ENCODE measurements around the gene TGFBR3. TPM values are rescaled to one million over a fixed set of nuclear protein-coding genes. Genes with fewer than 3 reads are reported as not detected.

The TGFBR3 gene
- total and polyA plus RNA-seq, 2 of the 13 experiments (the other 11 are each of a cell fraction or from before 2014, with no cell fraction given), result 76.5 to 195 TPM

DNA sequence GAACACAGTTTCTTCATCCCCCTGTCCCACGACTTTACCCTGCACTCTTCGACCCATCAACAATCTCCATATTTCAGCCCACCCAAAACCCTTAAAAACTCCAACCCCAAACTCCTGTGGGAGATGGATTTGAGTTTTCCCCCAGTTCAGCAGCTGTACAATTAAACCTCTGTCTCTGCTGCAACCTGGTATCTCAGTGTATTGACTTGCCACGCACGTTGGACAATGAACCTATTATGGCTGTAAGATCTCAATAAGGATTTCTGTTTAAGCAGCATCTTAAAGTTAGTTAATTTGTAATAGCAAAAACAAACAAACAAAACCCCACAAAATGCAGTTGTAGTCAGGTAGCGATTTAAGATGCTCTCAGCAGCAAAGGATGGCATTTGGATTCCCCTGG lies 119.1 kb downstream of the TGFBR3 start (continued):
- no peak for TF ChIP-seq FOXP1 (IDR thresholded peaks at IDR 0.05)
- 0 out of 2 replicates have a peak, but pooled peaks have one; percentile 25 for TF ChIP-seq FOXP1 (CRISPR knock-in tag; IDR thresholded peaks at IDR 0.05)
- TF ChIP-seq DR1 (CRISPR knock-in tag; IDR thresholded peaks at IDR 0.05), result no peak
- peak; percentile 68; the same call in 1 of the 2 replicates for TF ChIP-seq IRF2 (CRISPR knock-in tag; IDR thresholded peaks at IDR 0.05)
- no peak for TF ChIP-seq SNAI1 (CRISPR knock-in tag; IDR thresholded peaks at IDR 0.05; ENCODE audit: borderline replicate concordance)
- TF ChIP-seq SRF (IDR thresholded peaks at IDR 0.05; ENCODE audit: low read depth, low read length), result no peak
- TF ChIP-seq, protein P1, sequence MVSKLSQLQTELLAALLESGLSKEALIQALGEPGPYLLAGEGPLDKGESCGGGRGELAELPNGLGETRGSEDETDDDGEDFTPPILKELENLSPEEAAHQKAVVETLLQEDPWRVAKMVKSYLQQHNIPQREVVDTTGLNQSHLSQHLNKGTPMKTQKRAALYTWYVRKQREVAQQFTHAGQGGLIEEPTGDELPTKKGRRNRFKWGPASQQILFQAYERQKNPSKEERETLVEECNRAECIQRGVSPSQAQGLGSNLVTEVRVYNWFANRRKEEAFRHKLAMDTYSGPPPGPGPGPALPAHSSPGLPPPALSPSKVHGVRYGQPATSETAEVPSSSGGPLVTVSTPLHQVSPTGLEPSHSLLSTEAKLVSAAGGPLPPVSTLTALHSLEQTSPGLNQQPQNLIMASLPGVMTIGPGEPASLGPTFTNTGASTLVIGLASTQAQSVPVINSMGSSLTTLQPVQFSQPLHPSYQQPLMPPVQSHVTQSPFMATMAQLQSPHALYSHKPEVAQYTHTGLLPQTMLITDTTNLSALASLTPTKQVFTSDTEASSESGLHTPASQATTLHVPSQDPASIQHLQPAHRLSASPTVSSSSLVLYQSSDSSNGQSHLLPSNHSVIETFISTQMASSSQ (IDR thresholded peaks at IDR 0.05; ENCODE audit: low read depth), result peak; percentile 79
- TF ChIP-seq, protein P1 (CRISPR knock-in tag; IDR thresholded peaks at IDR 0.05; ENCODE audit: borderline replicate concordance), result peak; percentile 50; the same call in 1 of the 2 replicates
- peak; percentile 9 for TF ChIP-seq ASH2L (IDR thresholded peaks at IDR 0.05; ENCODE audit: insufficient read length, low read depth, low read length)
- TF ChIP-seq ISL2 (CRISPR knock-in tag; IDR thresholded peaks at IDR 0.05), result peak; percentile 57; the same call in 1 of the 2 replicates
- TF ChIP-seq GABPB1 (CRISPR knock-in tag; IDR thresholded peaks at IDR 0.05), result no peak
- TF ChIP-seq PHF21A (CRISPR knock-in tag; IDR thresholded peaks at IDR 0.05), result peak; percentile 49; the same call in 1 of the 2 replicates
- no peak for TF ChIP-seq FOXA1 (IDR thresholded peaks at IDR 0.05)
- 0 out of 2 replicates have a peak, but pooled peaks have one; percentile 29 for TF ChIP-seq FOXA1 (CRISPR knock-in tag; IDR thresholded peaks at IDR 0.05)
- 0 out of 2 replicates have a peak, but pooled peaks have one; percentile 4 for TF ChIP-seq CEBPG (CRISPR knock-in tag; IDR thresholded peaks at IDR 0.05)
- TF ChIP-seq HDAC2 (CRISPR knock-in tag; IDR thresholded peaks at IDR 0.05), result peak; percentile 28; the same call in 1 of the 2 replicates
- 0 out of 2 replicates have a peak, but pooled peaks have one; percentile 22 for TF ChIP-seq KLF6 (CRISPR knock-in tag; IDR thresholded peaks at IDR 0.05)
- peak; percentile 57; the same call in 1 of the 2 replicates for TF ChIP-seq NCOA2 (CRISPR knock-in tag; IDR thresholded peaks at IDR 0.05)
- no peak for TF ChIP-seq HOXA3 (CRISPR knock-in tag; IDR thresholded peaks at IDR 0.05)
- TF ChIP-seq TARDBP (CRISPR knock-in tag; IDR thresholded peaks at IDR 0.05), result peak; percentile 41; the same call in 1 of the 2 replicates
- peak; percentile 17; the same call in 1 of the 2 replicates for TF ChIP-seq RXRB (CRISPR knock-in tag; IDR thresholded peaks at IDR 0.05; ENCODE audit: borderline replicate concordance)
- no peak for TF ChIP-seq SALL2 (CRISPR knock-in tag; IDR thresholded peaks at IDR 0.05)
- peak; percentile 73; the same call in 1 of the 2 replicates for TF ChIP-seq SOX5 (CRISPR knock-in tag; IDR thresholded peaks at IDR 0.05; ENCODE audit: borderline replicate concordance)
- TF ChIP-seq, protein P2, sequence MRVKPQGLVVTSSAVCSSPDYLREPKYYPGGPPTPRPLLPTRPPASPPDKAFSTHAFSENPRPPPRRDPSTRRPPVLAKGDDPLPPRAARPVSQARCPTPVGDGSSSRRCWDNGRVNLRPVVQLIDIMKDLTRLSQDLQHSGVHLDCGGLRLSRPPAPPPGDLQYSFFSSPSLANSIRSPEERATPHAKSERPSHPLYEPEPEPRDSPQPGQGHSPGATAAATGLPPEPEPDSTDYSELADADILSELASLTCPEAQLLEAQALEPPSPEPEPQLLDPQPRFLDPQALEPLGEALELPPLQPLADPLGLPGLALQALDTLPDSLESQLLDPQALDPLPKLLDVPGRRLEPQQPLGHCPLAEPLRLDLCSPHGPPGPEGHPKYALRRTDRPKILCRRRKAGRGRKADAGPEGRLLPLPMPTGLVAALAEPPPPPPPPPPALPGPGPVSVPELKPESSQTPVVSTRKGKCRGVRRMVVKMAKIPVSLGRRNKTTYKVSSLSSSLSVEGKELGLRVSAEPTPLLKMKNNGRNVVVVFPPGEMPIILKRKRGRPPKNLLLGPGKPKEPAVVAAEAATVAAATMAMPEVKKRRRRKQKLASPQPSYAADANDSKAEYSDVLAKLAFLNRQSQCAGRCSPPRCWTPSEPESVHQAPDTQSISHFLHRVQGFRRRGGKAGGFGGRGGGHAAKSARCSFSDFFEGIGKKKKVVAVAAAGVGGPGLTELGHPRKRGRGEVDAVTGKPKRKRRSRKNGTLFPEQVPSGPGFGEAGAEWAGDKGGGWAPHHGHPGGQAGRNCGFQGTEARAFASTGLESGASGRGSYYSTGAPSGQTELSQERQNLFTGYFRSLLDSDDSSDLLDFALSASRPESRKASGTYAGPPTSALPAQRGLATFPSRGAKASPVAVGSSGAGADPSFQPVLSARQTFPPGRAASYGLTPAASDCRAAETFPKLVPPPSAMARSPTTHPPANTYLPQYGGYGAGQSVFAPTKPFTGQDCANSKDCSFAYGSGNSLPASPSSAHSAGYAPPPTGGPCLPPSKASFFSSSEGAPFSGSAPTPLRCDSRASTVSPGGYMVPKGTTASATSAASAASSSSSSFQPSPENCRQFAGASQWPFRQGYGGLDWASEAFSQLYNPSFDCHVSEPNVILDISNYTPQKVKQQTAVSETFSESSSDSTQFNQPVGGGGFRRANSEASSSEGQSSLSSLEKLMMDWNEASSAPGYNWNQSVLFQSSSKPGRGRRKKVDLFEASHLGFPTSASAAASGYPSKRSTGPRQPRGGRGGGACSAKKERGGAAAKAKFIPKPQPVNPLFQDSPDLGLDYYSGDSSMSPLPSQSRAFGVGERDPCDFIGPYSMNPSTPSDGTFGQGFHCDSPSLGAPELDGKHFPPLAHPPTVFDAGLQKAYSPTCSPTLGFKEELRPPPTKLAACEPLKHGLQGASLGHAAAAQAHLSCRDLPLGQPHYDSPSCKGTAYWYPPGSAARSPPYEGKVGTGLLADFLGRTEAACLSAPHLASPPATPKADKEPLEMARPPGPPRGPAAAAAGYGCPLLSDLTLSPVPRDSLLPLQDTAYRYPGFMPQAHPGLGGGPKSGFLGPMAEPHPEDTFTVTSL (CRISPR knock-in tag; IDR thresholded peaks at IDR 0.05; ENCODE audit: borderline replicate concordance), result peak; percentile 48; the same call in 1 of the 2 replicates
- no peak for TF ChIP-seq ELF1 (CRISPR knock-in tag; IDR thresholded peaks at IDR 0.05)
